Lower leg skin (tissue), 4 donors: ENCODE data around the gene KRT10. TPM values are rescaled to one million over a fixed set of nuclear protein-coding genes. Genes with fewer than 3 reads are reported as not detected.

Source experiments
- DNase-seq, 2 donors: peaks; one replicate each; pipeline ENCODE4 v3.0.0-alpha.2; 2019; ENCODE audit warnings: low spot score in 2 of 2
- H3K4me3 ChIP-seq: fragments of 200-600 bp; sonication (generic); 2 replicates; pipeline ENCODE4 v1.5.1; 2017; ENCODE audit warnings: mild to moderate bottlenecking, low read depth; ENCODE audit not compliant: poor library complexity, severe bottlenecking
- CTCF ChIP-seq, 3 donors: fragments of 450-650 bp; IDR thresholded peaks; one replicate each; pipeline ENCODE4 v1.5.1; 2016; ENCODE audit warnings: antibody characterized with exemption in 3 of 3, mild to moderate bottlenecking in 3 of 3, moderate library complexity in 2 of 3
- POLR2A ChIP-seq, 2 donors: fragments of 450-650 bp; IDR thresholded peaks; one replicate each; pipeline ENCODE4 v1.6.1; 2016 to 2017; ENCODE audit warnings: antibody characterized with exemption in 2 of 2, mild to moderate bottlenecking in 1 of 2, moderate library complexity in 1 of 2
- WGBS, 2 donors: methylation state at CpG; one replicate each; pipeline ENCODE4 v1.1.5; 2018; 5-methylcytosine and 5-hydroxymethylcytosine counted together
- intact Hi-C: fragments of 100-400 bp; cut with DNase I; formaldehyde crosslinking; loops from one replicate; pipeline ENCODE4 v1.15.0; 2023; ENCODE audit warnings: low total_unique reads
- total RNA-seq, 4 donors: library from RNA; depleted of rRNA; stranded (reverse); fragments of >200 nt; gene quantifications; one replicate each; pipeline ENCODE4 v1.1.0, GENCODE V29; 2016

The KRT10 gene
- total RNA-seq, 4 donors from 2014 or later = 4,878 to 8,317 (median 6,442) TPM

GRCh38 chr17:40810494-40810893, 11.9 kb downstream of the KRT10 start:
- WGBS, 2 donors = 61 to 63% methylated on average over 6 of the region's 6 CpGs
- no peak for DNase-seq

DNA sequence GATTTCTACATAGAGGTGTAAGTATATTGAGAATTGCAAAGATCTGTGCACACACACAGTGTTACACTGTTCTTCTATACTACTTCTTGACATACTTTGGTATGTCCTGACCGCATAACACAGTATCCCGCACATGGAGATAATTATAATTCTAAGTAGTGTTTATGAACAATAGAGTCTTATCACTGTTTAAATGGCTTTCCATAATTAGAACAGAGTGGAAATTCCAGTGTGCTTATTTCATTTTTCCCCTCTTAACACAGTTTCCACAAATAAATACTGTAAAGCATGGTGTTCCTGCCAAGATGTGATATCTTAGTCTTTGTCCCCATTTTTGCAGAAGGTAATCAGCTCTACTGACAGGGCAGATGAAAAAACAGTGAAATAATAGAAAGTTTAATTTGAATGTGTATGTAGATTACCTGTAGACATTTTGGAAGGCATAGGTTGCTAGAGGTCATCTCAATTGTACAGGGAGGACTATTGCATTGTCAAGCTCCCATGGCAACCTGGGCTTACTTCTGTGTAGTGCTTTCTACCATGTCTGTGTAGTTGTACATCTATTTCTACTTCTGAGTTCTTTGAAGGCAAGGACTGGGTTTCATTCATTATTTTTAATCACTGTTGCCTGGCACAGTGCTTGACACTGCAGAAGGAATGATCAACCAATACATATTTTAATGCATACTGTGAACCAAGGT, 12.5 kb downstream of the KRT10 start:
- H3K4me3 ChIP-seq = no peak overlapping the region
- intact Hi-C loops = loop anchor here (5.0 to 10.0 kb wide), 3 partner anchors 95 to 857 kb away; no protein-coding TSS in a partner anchor
- WGBS, 2 donors = 36 to 58% methylated on average over 2 of the region's 2 CpGs
- TF ChIP-seq POLR2A (IDR thresholded peaks at IDR 0.05) = no peak
- TF ChIP-seq CTCF (IDR thresholded peaks at IDR 0.05) = no peak
- DNase-seq = no peak

More at GRCh38 chr17:40810494-40810893, 11.9 kb downstream of the KRT10 start:
- H3K4me3 ChIP-seq = no peak overlapping the region
- no peak for TF ChIP-seq POLR2A (IDR thresholded peaks at IDR 0.05)
- no peak for TF ChIP-seq CTCF (IDR thresholded peaks at IDR 0.05)
- intact Hi-C loops = no loop called here

GRCh38 chr17:40806131-40806530, 16.3 kb downstream of the KRT10 start:
- 73 to 82% methylated on average over 3 of the region's 3 CpGs for WGBS, 2 donors
- intact Hi-C loops = loop anchor here (5.0 to 10.0 kb wide), 3 partner anchors 99 to 861 kb away; no protein-coding TSS in a partner anchor
- H3K4me3 ChIP-seq = no peak overlapping the region
- DNase-seq = no peak
- TF ChIP-seq POLR2A (IDR thresholded peaks at IDR 0.05) = no peak
- TF ChIP-seq CTCF (IDR thresholded peaks at IDR 0.05) = no peak

DNA sequence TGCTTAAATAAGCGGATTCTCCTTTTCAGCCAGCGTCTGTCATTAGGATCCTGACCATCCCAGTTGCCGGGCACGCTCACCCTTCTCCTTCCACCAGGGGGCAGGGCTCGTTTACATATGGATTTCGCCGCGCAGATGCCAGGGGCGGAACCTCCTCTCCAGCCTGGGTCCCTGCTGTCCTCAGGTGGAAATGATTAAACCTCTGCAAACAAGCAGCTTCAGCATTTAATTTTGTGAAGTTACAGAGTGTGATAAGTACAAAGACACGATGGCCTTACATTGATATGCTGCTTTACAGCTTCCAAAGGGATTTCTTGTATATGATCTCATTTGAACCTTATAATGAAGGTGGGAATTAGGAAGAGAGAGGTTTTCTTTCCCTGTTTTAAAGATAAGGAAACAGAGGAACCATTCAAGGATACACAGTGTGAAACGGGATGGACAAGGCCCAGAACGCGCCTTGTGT, 18.8 kb downstream of the KRT10 start:
- intact Hi-C loops = loop anchor here (10.0 kb wide), 2 partner anchors 101 to 741 kb away; no protein-coding TSS in a partner anchor
- 13 to 15% methylated on average over 13 of the region's 13 CpGs for WGBS, 2 donors
- no peak overlapping the region for H3K4me3 ChIP-seq
- DNase-seq = peak; percentile 74 to 95
- peak in 1 of 3 donors; percentile 81 for TF ChIP-seq CTCF (IDR thresholded peaks at IDR 0.05)
- no peak for TF ChIP-seq POLR2A (IDR thresholded peaks at IDR 0.05)

DNA sequence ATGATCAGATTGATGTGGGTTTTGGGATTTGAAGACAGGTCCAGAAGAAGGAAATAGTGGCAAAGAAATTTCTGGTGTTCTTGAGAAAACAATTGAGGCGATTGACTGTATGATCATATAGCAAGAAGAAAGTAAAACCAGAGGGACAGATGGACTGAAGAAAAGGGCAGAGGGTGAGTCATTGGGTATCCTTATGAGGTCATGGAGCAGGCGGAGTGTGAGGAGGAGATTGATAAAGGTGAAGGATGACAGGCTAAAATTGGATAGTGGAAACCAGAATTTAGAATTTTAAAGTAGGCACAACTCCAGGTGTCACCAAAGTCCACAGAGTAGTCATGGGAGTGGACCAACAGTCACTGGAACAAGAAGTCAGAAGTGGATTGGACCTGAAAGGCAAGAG, 21.3 kb downstream of the KRT10 start:
- no peak for DNase-seq
- WGBS, 2 donors = 74 to 82% methylated on average over 2 of the region's 2 CpGs
- intact Hi-C loops = loop anchor here (10.0 kb wide), 2 partner anchors 104 to 744 kb away; no protein-coding TSS in a partner anchor
- no peak overlapping the region for H3K4me3 ChIP-seq
- TF ChIP-seq CTCF (IDR thresholded peaks at IDR 0.05) = no peak
- TF ChIP-seq POLR2A (IDR thresholded peaks at IDR 0.05) = no peak
